Activated effector memory CD4-positive, alpha-beta T cell treated with anti-CD3 and anti-CD28 coated beads, Interleukin-2, amount 50 U/mL, for 16 hours (primary cell): ENCODE data around the gene HOXB7.

ENCODE experiments used
- DNase-seq: peaks from one replicate; pipeline ENCODE4 v3.0.0-alpha.2; 2020

HOXB7 gene

GRCh38 chr17:48564188-48565021 lies 46.4 kb downstream of the HOXB7 start:
- no peak for DNase-seq

GRCh38 chr17:48563867-48564187 lies 47.0 kb downstream of the HOXB7 start:
- DNase-seq: no peak

- DNase-seq: no peak
Observed at GRCh38 chr17:48563385-48563838, 47.4 kb downstream of the HOXB7 start.

GRCh38 chr17:48562934-48563333 lies 47.9 kb downstream of the HOXB7 start:
- no peak for DNase-seq

- DNase-seq: no peak
Observed at GRCh38 chr17:48561884-48562810, 48.7 kb downstream of the HOXB7 start.

- no peak for DNase-seq
Observed at GRCh38 chr17:48559840-48560817, 50.7 kb downstream of the HOXB7 start.

GRCh38 chr17:48559122-48559839 lies 51.5 kb downstream of the HOXB7 start:
- DNase-seq: no peak

- no peak for DNase-seq
Observed at GRCh38 chr17:48558831-48559121, 52.0 kb downstream of the HOXB7 start.

- no peak for DNase-seq
Observed at GRCh38 chr17:48558057-48558830, 52.6 kb downstream of the HOXB7 start.
